ENCODE data around the gene DDI1. TPM values are rescaled to one million over a fixed set of nuclear protein-coding genes. Genes with fewer than 3 reads are reported as not detected.

The DDI1 gene
- total and polyA plus RNA-seq, 9 of the 15 experiments (the other 6 are each of a cell fraction or from before 2014, with no cell fraction given), result not detected

GRCh38 chr11:104055596-104055995 lies 19.2 kb downstream of the DDI1 start:
- Histone ChIP-seq H3K4me1 (replicated peaks in 1 of 2; ENCODE audit: control insufficient read depth in 2 of 2, insufficient read depth in 2 of 2, low read length in 2 of 2) (no peaks in the 10 kb centered on the region), H3K36me3 (ENCODE audit: control insufficient read depth, insufficient read depth, low read length) (no peaks in the 10 kb centered on the region), H3K4me3 (no peak overlapping the region), H3K4me2 (ENCODE audit: insufficient read depth, low read length) (no peak overlapping the region), H3K27ac (ENCODE audit: extremely low read depth, low read depth, low read length) (no peak overlapping the region), H4K20me1 (replicated peaks; ENCODE audit: control insufficient read depth, insufficient read depth, low read length) (no peaks in the 10 kb centered on the region), H3K9me1 (ENCODE audit: control insufficient read depth, insufficient read depth, low read length) (no peaks in the 10 kb centered on the region), H3K9me3 (replicated peaks; ENCODE audit: control insufficient read depth, insufficient read depth, low read depth, low read length) (no peaks in the 10 kb centered on the region), H3K27me3 (ENCODE audit: control insufficient read depth in 2 of 2, insufficient read depth in 2 of 2, low read length in 2 of 2) (no peaks in the 10 kb centered on the region), H3K79me2 (ENCODE audit: control insufficient read depth, insufficient read depth, low read length) (no peaks in the 10 kb centered on the region), H2AFZ (ENCODE audit: low read depth, low read length) (no peak overlapping the region), H3K9ac (ENCODE audit: insufficient read depth in 1 of 2, low read depth in 2 of 2, low read length in 2 of 2) (no peak overlapping the region)
- no peak for FAIRE-seq
- no peak for DNase-seq (ENCODE audit: extremely low read depth in 1 of 4, low spot score in 3 of 4)
- no TSS peak for BruUV-seq (replicated peaks)
- ChIA-PET CTCF (ENCODE audit: low intra/inter-chr PET ratio) (no interaction called here), POLR2A (no interaction called here)
- 7% methylated on average over 1 of the region's 1 CpG for WGBS (ENCODE audit: insufficient coverage, low coverage, missing lambda C conversion rate)
- TF ChIP-seq USF2 (CRISPR knock-in tag; IDR thresholded peaks at IDR 0.05) (no peak), TBL1XR1 (IDR thresholded peaks at IDR 0.05; ENCODE audit: low read length in 2 of 2) (no peak), EWSR1 (IDR thresholded peaks at IDR 0.05; ENCODE audit: borderline replicate concordance, low read depth, partially characterized antibody) (no peak), SIX5 (IDR thresholded peaks at IDR 0.05; ENCODE audit: borderline replicate concordance in 1 of 2, insufficient read depth in 1 of 2, low read depth in 1 of 2, low read length in 2 of 2) (no peak), MBD1 (CRISPR knock-in tag; IDR thresholded peaks at IDR 0.05) (no peak), PHB (CRISPR knock-in tag; IDR thresholded peaks at IDR 0.05) (no peak), FOXK1 (CRISPR knock-in tag; IDR thresholded peaks at IDR 0.05; ENCODE audit: borderline replicate concordance) (no peak), IRF1 (CRISPR knock-in tag; IDR thresholded peaks at IDR 0.05; ENCODE audit: borderline replicate concordance) (no peak)
- in situ Hi-C loops (cut with MboI), result no loop called here
- intact Hi-C loops (cut with micrococcal nuclease), result no loop called here
- no peak for ATAC-seq
